Forelimb muscle (tissue), 1 donor: ENCODE measurements around the gene NRG3. TPM values are rescaled to one million over a fixed set of nuclear protein-coding genes. Genes with fewer than 3 reads are reported as not detected.

ENCODE experiments used
- DNase-seq: peaks from one replicate; pipeline ENCODE4 v3.0.0-alpha.2; 2013; ENCODE audit warnings: low read depth
- polyA plus RNA-seq: library from polyadenylated mRNA; unstranded; fragments of 120-200 nt; gene quantifications from one replicate; pipeline ENCODE4 v1.2.1, GENCODE V29; 2013; ENCODE audit not compliant: insufficient read length

Gene NRG3
- polyA plus RNA-seq, 1 donor = 0.06 TPM

DNA sequence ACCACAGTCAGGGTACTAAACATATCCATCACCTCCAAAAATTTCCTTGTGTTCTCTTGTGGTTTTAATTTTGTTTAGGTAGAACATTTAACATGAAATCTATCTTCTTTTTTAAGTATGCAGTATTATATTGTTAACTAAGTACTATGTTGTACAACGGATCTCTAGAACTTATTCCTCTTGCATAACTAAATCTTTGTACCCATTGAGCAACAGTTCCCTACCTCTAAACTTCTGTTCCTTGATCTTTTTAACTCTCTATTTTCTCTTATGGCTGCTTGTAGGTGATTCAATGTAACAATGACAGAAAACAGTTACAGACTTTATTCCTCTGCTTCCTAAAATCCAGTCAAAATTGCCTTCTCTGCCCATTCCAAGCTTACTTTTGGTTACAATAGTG, 9.9 kb downstream of the NRG3 start:
- no peak for DNase-seq

DNA sequence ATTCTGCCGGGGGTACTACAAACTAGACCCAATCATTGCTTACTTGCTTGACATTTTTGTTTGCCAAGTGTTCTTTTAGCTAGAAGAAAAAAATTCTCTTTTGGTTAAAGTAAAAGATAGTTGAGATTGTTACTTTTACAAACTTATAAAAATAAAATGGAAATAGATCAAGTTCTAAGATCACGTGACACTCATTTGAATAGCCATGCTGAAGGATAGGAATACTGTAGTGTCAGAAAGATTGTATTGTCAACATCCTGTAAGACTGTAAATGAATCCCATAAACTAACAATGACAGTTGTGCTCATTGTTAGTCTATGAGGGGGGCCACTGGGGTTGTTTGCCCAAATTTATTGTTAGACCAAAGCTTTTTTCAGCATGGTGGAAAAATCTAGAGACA, 10.5 kb downstream of the NRG3 start:
- no peak for DNase-seq

DNA sequence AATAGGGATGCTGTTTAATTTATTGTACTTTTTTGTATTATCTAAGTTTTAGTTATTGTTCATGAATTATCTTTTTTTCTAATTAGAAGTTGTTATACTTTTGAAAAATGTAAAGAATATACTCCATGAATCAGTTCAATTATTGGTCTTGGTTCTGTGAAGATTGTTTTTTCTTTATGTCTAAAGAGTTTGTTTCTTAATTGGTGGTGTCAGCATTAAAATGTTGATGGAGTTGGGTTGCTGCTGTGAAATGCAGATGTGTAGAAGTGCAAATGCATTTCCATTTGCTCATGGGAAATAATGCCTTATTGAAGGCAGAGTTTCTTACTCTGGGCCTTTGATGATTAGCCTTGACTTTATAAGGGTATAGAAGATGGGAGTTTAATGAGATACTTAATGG, 11.9 kb downstream of the NRG3 start:
- no peak for DNase-seq

DNA sequence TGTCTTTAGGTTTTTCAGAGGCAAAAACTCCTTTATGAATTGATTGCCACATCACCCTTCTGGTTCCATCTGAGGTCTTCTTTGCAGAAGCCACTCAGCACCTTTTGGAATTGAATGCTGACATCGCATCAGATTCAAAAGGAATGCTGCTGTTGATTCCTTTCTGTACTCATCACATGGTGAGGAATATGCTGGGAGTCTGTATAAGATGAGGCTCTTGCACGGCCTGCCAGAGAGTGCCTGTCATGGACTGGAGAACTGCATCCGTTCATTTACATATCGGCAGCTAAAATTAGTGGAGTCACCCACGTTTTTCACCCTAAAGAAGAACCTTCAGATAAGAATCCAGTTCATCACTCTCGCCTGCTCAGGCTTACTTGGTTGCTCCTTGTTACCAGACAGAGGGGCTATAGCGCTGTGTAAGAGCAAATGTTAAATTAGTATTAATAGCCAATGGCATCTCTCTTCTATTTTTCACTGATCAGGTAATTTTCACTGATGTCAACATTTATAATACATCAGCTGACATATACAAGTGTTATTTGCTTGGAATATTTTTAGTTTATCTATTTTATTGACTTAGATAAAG, 14.3 kb downstream of the NRG3 start:
- no peak for DNase-seq

DNA sequence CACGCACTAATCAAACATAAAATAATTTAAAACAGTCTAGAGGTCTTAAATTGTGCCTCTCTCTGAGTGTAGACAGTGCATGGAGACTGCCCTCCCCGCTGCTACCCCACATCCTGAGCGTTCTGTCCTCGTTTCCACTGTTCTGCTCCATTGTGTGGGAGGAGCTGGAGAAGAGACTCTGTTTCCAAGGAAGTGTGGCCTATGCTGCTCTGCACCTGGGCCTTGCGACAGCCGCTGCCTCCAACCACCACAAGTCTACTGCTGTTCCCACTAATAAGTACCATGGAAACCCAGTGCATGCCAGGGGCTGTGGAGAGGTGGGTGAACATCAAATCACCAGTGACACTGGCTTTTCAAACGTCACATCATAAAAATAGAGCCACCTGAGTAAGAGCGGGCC, 19.6 kb downstream of the NRG3 start:
- DNase-seq = no peak

DNA sequence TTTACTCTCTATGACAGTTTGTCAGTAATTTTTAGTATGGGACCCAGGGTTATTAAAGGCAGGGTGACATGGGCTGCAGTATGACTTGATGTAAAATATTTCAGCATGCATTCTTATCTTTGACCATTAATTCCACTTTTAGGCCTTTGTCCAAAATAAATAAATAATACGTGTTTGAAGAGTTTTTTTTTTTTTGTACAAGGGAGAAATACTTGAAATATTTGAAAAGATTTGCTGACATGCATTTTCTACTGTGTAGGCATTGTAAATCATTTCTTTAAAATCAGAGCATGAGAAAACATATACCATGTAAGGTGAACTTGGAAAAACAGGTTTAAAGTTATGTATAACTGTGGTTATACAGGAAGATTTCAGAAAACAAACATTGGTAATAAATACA, 23.5 kb downstream of the NRG3 start:
- no peak for DNase-seq

DNA sequence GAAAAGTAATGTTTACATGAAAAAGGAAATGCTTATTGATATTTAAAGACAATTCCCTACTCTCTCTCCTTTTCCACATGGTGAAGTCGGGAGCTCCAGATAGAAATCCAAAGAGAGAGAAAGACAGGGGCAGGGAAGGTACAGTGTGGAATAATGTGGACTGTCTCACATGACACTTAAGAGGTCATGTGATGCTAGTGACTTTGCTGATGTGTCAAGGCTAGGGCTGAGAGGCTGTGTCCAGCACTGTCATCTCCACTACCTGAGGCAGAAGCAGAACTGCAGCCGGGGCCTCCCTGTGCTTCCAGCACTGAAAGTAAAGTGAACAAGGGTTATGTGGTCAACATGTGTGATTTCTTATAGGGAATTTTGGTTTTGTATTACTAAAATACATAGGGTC, 26.0 kb downstream of the NRG3 start:
- DNase-seq = no peak

DNA sequence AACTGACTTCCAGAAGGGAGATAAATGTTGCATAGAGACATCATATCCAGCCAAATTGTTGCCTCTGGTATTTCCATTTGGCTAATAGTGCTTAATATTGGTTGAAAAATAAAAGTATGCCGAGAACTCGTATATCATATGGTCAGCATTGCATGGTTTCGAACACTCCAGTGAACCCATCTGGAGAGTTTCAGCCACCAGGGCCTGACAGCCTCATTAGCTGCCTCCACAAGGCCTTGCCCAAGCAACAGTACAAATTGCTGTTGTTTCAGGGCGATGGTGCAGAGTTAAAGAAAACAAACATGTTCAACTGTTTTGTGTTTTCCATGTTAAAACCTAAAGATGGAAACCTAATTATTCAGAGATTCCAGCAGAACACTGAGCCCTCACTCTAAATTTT, 28.5 kb downstream of the NRG3 start:
- no peak for DNase-seq

DNA sequence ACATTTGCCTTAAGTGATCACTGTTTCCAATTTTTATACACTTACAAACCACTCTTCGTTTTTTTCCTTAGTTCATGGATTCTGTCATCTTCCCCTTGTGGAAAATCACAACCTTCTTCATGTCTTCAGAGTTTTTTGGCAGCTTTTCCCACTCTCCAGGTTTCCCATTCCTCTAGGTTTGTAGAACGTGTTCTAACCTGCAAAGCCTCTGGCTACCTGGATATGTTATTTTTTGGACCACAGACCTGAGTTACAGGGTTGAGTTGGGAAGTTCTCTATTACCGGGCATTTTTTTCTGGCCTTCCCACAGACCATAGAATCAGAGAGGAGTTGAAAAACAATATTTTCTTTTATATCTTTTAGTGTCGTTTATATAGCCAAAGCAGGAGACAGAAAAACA, 30.2 kb downstream of the NRG3 start:
- DNase-seq = no peak

DNA sequence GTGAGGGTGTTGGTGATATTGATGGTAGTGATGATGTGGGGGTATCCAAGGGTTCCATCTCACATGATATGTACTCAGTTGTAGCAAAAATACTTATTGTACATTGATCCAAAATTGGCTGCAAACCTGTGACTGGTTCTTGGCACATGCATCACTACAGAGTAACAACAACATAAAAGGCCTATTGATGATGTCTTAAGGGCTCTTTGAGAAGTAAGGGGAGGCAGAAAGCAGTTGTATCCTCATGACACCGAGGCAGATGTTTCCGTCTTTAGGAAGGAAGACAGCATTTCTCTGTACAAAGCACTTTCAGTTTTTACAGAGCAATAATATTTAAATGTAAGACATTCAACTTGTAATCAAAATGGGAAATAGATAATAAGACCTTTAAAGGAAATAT, 34.5 kb downstream of the NRG3 start:
- DNase-seq = no peak

DNA sequence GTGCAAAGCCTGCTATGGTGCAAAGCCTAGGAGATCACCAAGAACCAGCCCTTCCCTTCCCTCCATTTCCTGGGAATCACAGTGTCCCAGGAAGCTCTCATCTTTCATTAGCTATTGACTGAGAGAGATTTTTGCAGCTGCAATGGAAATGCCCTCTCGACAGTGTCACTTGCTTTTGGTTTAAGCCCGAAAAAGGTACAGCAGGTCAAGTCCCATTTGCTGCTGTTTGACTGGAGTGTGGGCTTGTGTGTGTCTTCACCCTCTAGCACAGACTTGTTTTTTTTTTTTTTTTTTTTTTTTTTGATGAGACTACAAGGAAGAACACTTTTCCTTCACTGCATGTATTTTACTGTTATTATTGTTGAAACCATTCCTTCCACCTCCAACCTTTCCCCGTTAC, 36.3 kb downstream of the NRG3 start:
- DNase-seq = no peak

DNA sequence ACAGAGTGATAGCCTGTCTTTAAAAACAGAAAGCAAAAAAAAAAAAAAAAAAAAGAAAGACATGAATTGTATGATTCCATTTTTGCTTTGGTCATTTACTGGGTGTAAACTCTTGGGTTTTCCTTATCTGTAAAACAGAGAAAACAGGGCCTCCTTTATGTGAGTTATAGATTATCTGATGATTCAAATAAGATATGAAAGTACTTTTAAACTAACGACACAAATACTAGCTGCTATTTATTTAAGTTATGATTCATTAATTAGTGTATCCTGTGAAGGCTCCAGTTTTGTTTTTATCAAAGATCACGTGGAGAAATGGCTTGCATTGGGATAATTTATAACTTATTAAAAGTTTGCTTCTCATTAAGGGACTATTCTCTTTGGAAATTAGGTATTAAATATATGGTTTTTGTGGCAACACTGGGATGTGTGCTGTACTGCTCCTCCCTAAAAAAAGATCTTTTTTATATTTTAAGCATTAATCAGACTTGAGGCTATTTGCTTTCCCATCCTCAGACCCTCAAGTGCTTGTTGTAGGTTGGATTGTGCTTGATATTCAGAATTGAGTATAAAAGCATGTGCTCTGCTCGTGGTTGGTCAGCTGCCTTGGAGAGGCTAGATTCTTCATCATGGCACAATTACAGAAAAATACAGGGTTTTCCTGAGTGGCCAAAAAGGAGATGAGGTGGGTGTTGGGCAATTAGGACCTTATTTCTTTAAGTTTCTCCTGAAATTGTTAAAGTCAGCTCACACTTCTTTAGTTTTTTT, 39.9 kb downstream of the NRG3 start:
- no peak for DNase-seq

DNA sequence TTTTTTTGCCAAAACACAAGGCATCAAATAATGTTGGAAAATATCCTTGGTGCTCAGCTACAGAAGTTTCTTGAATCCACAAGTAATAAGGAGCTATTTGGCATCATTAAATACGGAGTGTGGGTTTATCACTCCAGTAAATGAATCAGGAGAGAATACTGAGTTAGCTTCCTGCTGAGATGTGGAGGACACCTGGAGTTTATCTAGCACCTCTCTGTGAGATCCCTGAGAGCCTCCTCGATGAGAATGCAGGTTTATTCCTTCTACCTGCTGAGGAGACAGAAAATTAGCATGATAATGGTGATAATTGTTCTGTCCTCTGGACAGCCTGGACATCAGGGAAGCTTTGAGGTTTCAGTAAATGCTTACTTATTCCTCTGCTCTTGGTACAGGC, 40.5 kb downstream of the NRG3 start:
- DNase-seq = no peak

DNA sequence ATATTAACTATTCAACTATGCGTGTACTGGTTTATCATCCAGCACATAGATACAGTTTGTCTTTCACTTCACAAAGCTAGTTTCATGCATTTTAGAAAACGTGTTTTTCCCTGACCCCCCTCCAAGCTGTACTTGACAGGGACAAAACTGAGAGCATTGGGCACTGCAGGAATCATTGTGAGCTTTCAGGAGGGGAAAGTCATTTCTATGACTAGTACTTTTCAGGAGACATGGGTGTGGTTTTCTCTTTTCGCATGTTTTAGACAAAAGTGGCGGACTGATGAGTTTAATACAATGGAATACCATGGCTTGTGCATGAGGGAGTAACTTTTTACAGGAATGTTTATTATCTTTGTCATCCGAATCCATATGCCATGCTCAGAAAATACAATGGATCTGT, 42.7 kb downstream of the NRG3 start:
- DNase-seq = no peak

DNA sequence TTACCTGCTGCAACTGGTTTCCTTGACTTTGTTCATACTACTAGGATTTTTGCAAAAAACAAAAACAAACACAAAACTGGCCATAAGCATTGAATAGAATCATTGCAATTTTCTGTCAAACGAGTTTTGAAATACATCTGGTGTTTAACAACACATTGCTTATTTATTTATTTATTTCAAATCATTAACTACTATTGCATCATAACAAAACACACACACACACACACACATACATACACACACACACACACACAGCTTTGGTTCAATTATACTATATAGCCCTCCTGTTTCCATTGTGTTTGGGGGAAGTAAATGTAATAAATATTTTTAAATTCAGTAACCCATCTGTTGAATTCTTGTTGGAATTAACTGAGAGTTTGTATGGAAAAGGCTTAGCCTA, 43.8 kb downstream of the NRG3 start:
- no peak for DNase-seq

DNA sequence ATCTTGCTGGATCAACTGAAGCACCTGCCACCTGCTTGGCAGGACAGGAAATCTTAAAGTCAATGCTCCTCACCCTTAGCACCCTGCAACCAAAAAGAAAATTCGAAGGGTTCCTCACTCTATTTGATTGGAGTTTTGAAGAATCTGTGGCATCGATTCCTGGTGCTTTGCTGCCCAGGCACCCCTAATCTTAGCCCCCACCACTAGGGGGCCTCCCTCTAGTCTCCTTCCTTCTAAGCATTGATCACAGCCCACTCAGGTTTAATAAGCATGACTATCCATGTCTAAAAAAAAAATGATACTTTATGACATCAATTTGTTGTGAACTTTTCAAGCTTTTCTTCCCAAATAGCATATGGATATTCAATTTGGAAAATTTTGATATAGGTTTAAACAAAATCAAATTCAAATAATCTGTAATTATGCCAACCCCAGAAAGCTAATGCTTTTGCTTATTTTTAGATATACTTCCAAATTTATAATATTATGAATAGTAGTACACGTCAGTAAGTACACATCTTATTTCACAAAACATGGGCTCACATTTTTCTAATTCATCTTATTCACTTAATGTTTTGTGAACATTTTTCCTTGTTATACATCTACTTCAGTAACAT, 45.3 kb downstream of the NRG3 start:
- no peak for DNase-seq

DNA sequence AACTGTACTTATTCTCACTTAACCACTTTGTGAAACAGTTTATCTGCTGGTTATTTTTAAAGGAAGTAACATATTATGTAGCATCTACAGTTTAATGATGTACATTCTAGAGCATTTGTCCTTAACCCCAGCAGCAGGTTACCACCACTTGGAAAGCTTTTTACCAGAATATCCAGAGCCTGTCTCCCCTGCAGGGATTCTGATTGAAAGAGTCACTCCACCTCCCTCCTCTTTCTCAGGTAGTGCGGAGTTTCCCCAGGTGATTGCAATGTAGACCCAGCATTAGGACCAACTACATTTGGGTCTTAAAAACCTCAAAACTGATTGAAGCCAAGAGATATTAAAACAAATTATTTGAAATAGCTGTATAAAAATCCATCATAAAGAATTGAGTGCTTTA, 53.1 kb downstream of the NRG3 start:
- DNase-seq = no peak

DNA sequence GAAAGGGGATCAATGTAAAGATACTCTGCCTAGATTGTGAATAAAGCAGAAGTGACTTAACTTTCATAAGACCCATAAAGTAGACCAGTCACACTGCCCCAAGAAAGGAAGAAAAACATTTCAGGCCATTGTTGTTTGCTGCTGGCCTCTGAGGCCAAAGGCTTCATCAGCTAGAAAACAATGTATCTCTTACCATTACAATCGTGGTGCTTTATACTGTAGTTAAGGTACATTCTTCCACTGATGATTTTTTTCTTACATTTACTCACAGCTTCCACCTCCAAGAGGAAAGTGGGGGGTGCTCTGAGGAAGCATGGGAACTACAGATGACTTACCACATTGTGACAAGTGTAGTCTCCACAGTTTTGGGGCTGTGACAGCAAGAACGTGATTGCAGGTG, 68.6 kb downstream of the NRG3 start:
- no peak for DNase-seq

DNA sequence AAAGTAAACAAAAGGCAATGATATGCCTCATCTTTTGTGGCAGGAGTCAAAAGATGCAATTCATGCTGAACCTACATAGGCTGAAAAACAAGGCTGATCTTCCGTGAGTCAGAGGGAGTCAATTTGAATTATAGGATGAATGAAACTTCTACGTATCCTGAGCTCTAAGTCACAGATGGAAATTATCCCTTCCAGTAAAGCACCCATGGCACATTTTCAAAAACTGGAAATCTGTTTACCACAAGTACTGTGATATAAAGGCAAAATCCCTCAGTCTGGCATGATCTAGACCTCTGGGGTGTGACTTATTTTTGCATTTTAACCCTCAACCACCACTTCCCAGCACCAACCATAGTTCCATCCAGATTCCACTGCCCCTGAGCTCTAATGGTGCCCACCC, 69.6 kb downstream of the NRG3 start:
- DNase-seq = no peak

DNA sequence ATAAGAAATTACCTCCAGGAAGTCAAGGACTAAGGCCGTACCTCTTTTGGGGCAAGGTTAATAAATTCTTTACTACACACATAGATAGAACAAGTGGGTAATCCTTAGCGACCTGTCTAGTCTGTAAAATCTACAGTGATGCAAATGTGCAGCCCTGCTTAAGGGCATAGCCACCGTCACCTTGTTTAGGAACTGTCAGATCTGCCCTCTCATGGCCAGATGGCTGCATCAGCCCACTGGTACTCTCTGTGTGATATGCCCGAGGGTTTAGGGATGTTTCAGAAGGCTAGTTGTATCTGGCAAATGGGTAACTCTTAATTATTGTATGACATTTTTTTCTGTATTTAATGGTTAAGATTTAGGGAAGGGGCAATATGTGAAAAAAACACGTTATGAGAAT, 74.3 kb downstream of the NRG3 start:
- DNase-seq = no peak

DNA sequence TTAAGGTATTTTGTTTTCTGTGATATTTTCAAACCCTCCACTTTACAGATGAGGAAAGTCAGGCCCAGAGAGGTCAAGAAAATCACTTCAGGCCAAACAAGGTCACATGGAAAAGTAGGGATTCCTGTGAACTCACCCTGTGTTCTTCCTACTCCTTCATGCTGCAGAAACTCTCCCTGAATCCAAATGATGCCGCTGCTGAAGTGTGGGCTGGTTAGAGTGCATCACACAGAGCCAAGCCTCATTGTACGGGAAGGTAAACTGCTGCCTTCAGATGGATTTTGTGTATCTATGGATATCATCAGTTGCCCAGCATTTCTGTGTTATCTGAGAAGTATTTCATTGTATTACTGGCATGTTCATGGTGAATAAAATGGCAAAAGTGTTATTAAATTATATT, 75.4 kb downstream of the NRG3 start:
- no peak for DNase-seq

DNA sequence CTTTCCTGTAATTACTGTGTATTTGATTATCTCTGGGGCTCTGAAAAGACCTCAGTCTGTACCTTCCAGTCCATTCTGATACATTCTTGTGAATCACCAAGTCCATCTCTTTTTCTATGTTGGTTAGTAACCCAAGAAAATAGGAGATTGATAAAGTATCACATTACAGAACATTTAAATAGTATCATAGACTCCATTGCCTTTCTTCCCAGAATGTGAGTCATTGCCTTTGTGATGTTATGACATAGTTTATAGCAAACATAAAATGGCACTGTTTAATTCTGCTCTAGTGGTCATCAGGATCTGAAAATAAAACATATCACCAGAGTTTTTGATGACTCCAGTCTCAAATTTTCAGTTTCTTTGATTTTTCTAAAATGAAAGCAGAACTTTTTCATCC, 78.4 kb downstream of the NRG3 start:
- no peak for DNase-seq

DNA sequence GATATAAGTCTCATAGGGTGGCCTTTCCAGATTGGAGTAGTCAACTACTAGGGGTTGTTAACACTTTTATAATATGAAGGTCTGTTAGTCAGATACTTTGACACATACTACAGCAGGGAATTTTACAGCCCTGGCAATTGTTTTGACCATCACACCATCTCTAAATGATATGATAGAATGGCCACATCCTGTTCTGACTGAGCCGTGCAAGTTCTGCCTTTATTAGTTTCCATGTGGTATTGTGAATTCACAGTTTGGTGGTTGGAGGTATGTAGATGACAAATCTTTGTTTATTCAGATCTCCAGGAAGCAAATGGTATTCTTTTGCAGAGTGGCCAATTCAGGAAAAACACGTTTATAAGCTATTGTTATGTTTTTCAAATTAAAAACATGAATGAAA, 83.0 kb downstream of the NRG3 start:
- DNase-seq = no peak

DNA sequence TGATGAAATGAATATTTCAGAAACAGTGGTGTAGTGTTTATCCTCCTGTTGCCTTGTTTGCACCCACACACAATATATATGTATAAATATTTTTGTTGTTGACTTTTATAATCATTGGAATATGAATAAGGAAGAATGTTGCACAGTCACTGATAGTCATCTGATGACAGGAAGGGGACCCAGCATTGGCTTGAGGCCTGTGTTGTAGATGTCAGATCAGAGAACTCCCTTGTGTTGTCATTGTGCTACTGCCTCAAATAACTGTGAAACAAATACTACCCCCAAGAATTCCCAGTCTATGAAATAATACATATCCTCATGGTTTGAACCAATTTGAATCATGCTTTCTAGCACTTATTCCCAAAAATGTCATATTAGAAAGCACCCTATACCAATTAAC, 84.0 kb downstream of the NRG3 start:
- DNase-seq = no peak
